Measurements from ENCODE around the gene SMARCD3.

Gene SMARCD3

DNA sequence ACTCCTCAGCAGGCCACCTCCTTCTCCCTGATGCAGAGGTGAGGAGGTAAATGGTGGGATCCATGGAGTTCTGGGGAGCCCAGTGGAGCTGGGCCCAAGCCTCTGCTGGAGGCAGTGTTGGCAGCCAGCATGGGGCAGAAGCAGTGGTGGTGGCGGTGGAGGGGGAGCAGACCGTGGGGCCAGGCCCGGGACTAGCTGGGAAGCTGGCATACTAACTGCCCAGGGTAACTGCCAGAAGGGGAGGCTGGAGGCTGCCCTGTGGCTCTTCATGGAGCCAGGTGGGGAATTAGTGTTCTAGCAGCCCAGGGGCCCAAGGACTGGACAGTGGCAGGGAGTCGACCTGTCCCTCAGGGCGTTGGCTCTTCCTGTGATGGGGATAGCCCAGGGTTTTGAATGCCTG lies 16.1 kb upstream of the SMARCD3 start:
- no peaks in the 10 kb centered on the region for H3K36me3 ChIP-seq (replicated peaks; ENCODE audit: low read depth, low read length)
- no peak overlapping the region for H3K27ac ChIP-seq (ENCODE audit: low read length)
- H3K4me2 ChIP-seq (ENCODE audit: low read length), result no peak overlapping the region
- no peaks in the 10 kb centered on the region for H4K20me1 ChIP-seq (ENCODE audit: insufficient read depth, low read length)
- no peak overlapping the region for H2AFZ ChIP-seq (ENCODE audit: low read depth, low read length)
- TF ChIP-seq, protein P1, sequence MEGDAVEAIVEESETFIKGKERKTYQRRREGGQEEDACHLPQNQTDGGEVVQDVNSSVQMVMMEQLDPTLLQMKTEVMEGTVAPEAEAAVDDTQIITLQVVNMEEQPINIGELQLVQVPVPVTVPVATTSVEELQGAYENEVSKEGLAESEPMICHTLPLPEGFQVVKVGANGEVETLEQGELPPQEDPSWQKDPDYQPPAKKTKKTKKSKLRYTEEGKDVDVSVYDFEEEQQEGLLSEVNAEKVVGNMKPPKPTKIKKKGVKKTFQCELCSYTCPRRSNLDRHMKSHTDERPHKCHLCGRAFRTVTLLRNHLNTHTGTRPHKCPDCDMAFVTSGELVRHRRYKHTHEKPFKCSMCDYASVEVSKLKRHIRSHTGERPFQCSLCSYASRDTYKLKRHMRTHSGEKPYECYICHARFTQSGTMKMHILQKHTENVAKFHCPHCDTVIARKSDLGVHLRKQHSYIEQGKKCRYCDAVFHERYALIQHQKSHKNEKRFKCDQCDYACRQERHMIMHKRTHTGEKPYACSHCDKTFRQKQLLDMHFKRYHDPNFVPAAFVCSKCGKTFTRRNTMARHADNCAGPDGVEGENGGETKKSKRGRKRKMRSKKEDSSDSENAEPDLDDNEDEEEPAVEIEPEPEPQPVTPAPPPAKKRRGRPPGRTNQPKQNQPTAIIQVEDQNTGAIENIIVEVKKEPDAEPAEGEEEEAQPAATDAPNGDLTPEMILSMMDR (IDR thresholded peaks at IDR 0.05; ENCODE audit: low read depth, low read length), result no peak
- TF ChIP-seq EZH2phosphoT487 (IDR thresholded peaks at IDR 0.05; ENCODE audit: low read depth), result no peak
- H3K27me3 ChIP-seq (ENCODE audit: low read depth, low read length), result peaks cover 26% of the 10 kb centered on the region
- peaks cover 15% of the 10 kb centered on the region for H3K4me1 ChIP-seq (ENCODE audit: low read length)
- no peak overlapping the region for H3K9ac ChIP-seq (ENCODE audit: low read length)
- H3K4me3 ChIP-seq (ENCODE audit: low read length), result no peak overlapping the region
- no peaks in the 10 kb centered on the region for H3K9me3 ChIP-seq (ENCODE audit: insufficient read depth, low read length)
- no peaks in the 10 kb centered on the region for H3K79me2 ChIP-seq (ENCODE audit: low read length)

DNA sequence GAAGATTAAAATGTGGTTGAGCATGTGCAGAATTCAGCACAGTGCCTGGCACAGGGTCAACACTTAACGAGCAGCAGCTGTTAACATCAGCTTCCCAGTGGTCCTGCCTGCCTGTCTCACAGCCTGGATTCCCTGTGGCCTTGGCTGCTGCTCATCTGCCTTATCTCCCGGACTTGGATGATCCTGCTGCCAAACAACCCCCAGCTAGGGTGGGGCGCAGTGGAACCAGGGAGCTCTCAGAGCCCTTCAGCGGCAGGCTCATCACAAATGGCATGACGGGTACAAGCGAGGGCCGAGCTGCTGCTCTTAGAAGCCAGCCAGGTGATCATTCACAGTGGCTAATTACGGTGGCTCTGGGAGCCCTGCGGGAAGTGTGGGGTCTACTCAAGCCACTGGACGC lies 13.0 kb upstream of the SMARCD3 start:
- peaks cover 43% of the 10 kb centered on the region for H3K27me3 ChIP-seq (ENCODE audit: low read depth, low read length)
- no peak overlapping the region for H3K4me2 ChIP-seq (ENCODE audit: low read length)
- no peak overlapping the region for H2AFZ ChIP-seq (ENCODE audit: low read depth, low read length)
- H3K27ac ChIP-seq (ENCODE audit: low read length), result no peak overlapping the region
- H3K79me2 ChIP-seq (ENCODE audit: low read length), result no peaks in the 10 kb centered on the region
- no peak overlapping the region for H3K4me3 ChIP-seq (ENCODE audit: low read length)
- H3K36me3 ChIP-seq (replicated peaks; ENCODE audit: low read depth, low read length), result no peaks in the 10 kb centered on the region
- H3K9ac ChIP-seq (ENCODE audit: low read length), result no peak overlapping the region
- H3K4me1 ChIP-seq (ENCODE audit: low read length), result no peaks in the 10 kb centered on the region
- no peaks in the 10 kb centered on the region for H3K9me3 ChIP-seq (ENCODE audit: insufficient read depth, low read length)
- no peak for TF ChIP-seq EZH2phosphoT487 (IDR thresholded peaks at IDR 0.05; ENCODE audit: low read depth)
- TF ChIP-seq, protein P1 (IDR thresholded peaks at IDR 0.05; ENCODE audit: low read depth, low read length), result no peak
- H4K20me1 ChIP-seq (ENCODE audit: insufficient read depth, low read length), result no peaks in the 10 kb centered on the region

DNA sequence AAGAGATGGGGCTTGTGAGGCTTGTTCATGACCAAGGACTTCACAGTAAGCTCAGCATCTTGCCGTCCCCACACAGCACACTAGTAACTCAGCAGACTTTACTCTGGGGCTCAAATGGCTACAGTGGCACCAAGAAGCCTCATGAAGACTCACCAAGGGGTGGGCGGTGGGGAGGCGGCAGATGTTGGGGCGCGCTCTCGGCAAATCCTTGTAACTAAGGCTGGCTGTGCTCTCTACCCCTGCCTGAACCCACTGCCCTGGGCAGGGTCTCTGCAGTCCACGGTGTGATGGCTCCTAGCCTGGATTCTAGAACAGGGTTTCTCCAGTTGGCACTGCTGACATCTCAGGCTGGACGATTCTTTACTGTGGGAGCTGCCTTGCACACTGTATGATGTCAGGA lies 12.4 kb upstream of the SMARCD3 start:
- H3K79me2 ChIP-seq (ENCODE audit: low read length), result no peaks in the 10 kb centered on the region
- no peaks in the 10 kb centered on the region for H4K20me1 ChIP-seq (ENCODE audit: insufficient read depth, low read length)
- peaks cover 46% of the 10 kb centered on the region for H3K27me3 ChIP-seq (ENCODE audit: low read depth, low read length)
- H3K4me1 ChIP-seq (ENCODE audit: low read length), result no peaks in the 10 kb centered on the region
- no peak overlapping the region for H3K9ac ChIP-seq (ENCODE audit: low read length)
- no peak overlapping the region for H3K4me2 ChIP-seq (ENCODE audit: low read length)
- no peak for TF ChIP-seq EZH2phosphoT487 (IDR thresholded peaks at IDR 0.05; ENCODE audit: low read depth)
- TF ChIP-seq, protein P1 (IDR thresholded peaks at IDR 0.05; ENCODE audit: low read depth, low read length), result no peak
- no peak overlapping the region for H3K27ac ChIP-seq (ENCODE audit: low read length)
- no peak overlapping the region for H2AFZ ChIP-seq (ENCODE audit: low read depth, low read length)
- H3K9me3 ChIP-seq (ENCODE audit: insufficient read depth, low read length), result no peaks in the 10 kb centered on the region
- no peak overlapping the region for H3K4me3 ChIP-seq (ENCODE audit: low read length)
- H3K36me3 ChIP-seq (replicated peaks; ENCODE audit: low read depth, low read length), result no peaks in the 10 kb centered on the region

DNA sequence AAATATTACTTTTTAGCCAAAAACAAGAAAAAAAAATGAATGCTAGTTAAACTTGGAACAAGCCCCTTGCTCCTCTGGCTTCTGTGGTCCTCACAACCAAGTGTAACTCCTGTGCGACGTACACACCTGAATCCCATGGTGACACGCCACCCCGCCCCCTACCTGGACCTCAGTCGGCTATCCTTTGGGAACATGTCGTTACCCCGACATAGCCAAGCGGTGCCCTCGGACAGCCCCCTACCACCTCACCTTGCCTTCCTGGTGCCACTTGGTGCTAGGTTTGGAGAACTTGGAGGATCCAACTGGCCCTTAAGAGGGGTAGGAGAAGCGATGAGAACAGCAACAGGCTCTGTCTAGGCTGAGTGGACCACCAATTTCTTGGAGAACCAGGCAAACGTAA lies 12.0 kb upstream of the SMARCD3 start:
- Histone ChIP-seq H3K27ac (ENCODE audit: low read length) (no peak overlapping the region), H3K27me3 (ENCODE audit: low read depth, low read length) (peaks cover 46% of the 10 kb centered on the region), H3K4me3 (ENCODE audit: low read length) (no peak overlapping the region), H3K9me3 (ENCODE audit: insufficient read depth, low read length) (no peaks in the 10 kb centered on the region), H4K20me1 (ENCODE audit: insufficient read depth, low read length) (no peaks in the 10 kb centered on the region), H3K36me3 (replicated peaks; ENCODE audit: low read depth, low read length) (no peaks in the 10 kb centered on the region), H2AFZ (ENCODE audit: low read depth, low read length) (no peak overlapping the region), H3K9ac (ENCODE audit: low read length) (no peak overlapping the region), H3K4me2 (ENCODE audit: low read length) (no peak overlapping the region), H3K4me1 (ENCODE audit: low read length) (no peaks in the 10 kb centered on the region), H3K79me2 (ENCODE audit: low read length) (no peaks in the 10 kb centered on the region)
- TF ChIP-seq, protein P1 (IDR thresholded peaks at IDR 0.05; ENCODE audit: low read depth, low read length), result no peak
- TF ChIP-seq EZH2phosphoT487 (IDR thresholded peaks at IDR 0.05; ENCODE audit: low read depth), result no peak

Data from OCI-LY3 (cell line).